ENCODE measurements around the gene SDHA. TPM values are rescaled to one million over a fixed set of nuclear protein-coding genes. Genes with fewer than 3 reads are reported as not detected.

The SDHA gene
- total and polyA plus RNA-seq, 2 donors (not counting 1 experiment from before 2014, with no cell fraction given) = 77.2 to 137 TPM

- H4K20me1 ChIP-seq (ENCODE audit: control insufficient read depth, insufficient read depth, low read length, poor library complexity, severe bottlenecking) = peaks cover 28% of the 10 kb centered on the region
- peaks cover 76% of the 10 kb centered on the region for H3K79me2 ChIP-seq (ENCODE audit: control insufficient read depth, insufficient read depth, low read length)
- intact Hi-C loops (cut with micrococcal nuclease) = loop anchor here (1.0 kb wide), 2 partner anchors 30 to 53 kb away; partner anchors contain the start of gene PDCD6
- no peaks in the 10 kb centered on the region for H3K27me3 Mint-ChIP-seq
- under 1% methylated on average over 73 of the region's 73 CpGs for WGBS (ENCODE audit: insufficient coverage)
- DNase-seq (no peak), ATAC-seq (ENCODE audit: low read depth) (peak; percentile 18)
- H3K27ac ChIP-seq (ENCODE audit: low read length in 2 of 2) = peak overlapping the region; percentile 52 to 83
- POLR2A ChIA-PET = interaction anchor here (0.6 to 1.9 kb wide), 2 partner anchors 16 to 52 kb away, joined by 3 to 10 read pairs; partner anchors contain the start of gene PDCD6
- H3K9me3 Mint-ChIP-seq (ENCODE audit: insufficient read depth) = no peaks in the 10 kb centered on the region
- peaks cover 0 to 3% of the 10 kb centered on the region in 2 experiments for H3K36me3 ChIP-seq (replicated peaks in 1 of 2; ENCODE audit: control extremely low read depth in 1 of 2, control insufficient read depth in 1 of 2, extremely low read depth in 1 of 2, insufficient read depth in 2 of 2, low read length in 1 of 2)
- peak overlapping the region; percentile 96 for H3K4me3 Mint-ChIP-seq
- peak overlapping the region; percentile 76 for H3K9ac ChIP-seq (ENCODE audit: low read length)
- H2AFZ ChIP-seq (ENCODE audit: insufficient read depth, low read depth, low read length, poor library complexity, severe bottlenecking) = peak overlapping the region; percentile 79
- H3K4me1 ChIP-seq (ENCODE audit: control insufficient read depth in 2 of 2, insufficient read depth in 2 of 2, low read length in 2 of 2) = peaks cover 6 to 26% of the 10 kb centered on the region in 2 donors
- peak overlapping the region; percentile 90 for H3K4me2 ChIP-seq (replicated peaks; ENCODE audit: low read depth, low read length, poor library complexity, severe bottlenecking)
- no peaks in the 10 kb centered on the region for H3K27me3 ChIP-seq (replicated peaks in 1 of 4; ENCODE audit: control extremely low read depth in 1 of 4, control insufficient read depth in 3 of 4, insufficient read depth in 4 of 4, low read length in 3 of 4)
- H3K27ac Mint-ChIP-seq = peak overlapping the region; percentile 94
- no peaks in the 10 kb centered on the region for H3K9me3 ChIP-seq (ENCODE audit: control extremely low read depth in 1 of 3, control insufficient read depth in 2 of 3, insufficient read depth in 1 of 3, low read length in 2 of 3)
- TF ChIP-seq EZH2 (IDR thresholded peaks at IDR 0.05; ENCODE audit: borderline replicate concordance, insufficient read depth, low read depth, low read length, poor library complexity, severe bottlenecking) = no peak
- TF ChIP-seq CTCF (IDR thresholded peaks at IDR 0.05) = no peak
- H3K4me1 Mint-ChIP-seq = peaks cover 64% of the 10 kb centered on the region
- CTCF ChIA-PET = interaction anchor here (1.3 to 3.5 kb wide), 2 partner anchors 11 to 30 kb away, joined by 4 to 19 read pairs; no protein-coding TSS in a partner anchor
- peak overlapping the region; percentile 67 to 93 (median 90) for H3K4me3 ChIP-seq (ENCODE audit: control extremely low read depth in 1 of 5, extremely low read depth in 1 of 5, insufficient read depth in 1 of 5, low read depth in 2 of 5, low read length in 4 of 5)
These were observed 554 bp downstream of the SDHA start for GRCh38 chr5:218457-219291.

GRCh38 chr5:219460-219863, 1.3 kb downstream of the SDHA start:
- WGBS (ENCODE audit: insufficient coverage) = 2% methylated on average over 8 of the region's 9 CpGs
- peaks cover 56% of the 10 kb centered on the region for H3K4me1 Mint-ChIP-seq
- CTCF ChIA-PET = interaction anchor here (0.8 to 3.5 kb wide), 2 partner anchors 31 to 51 kb away, joined by 3 to 19 read pairs; no protein-coding TSS in a partner anchor

More at GRCh38 chr5:219460-219863, 1.3 kb downstream of the SDHA start:
- peaks cover 75% of the 10 kb centered on the region for H3K79me2 ChIP-seq (ENCODE audit: control insufficient read depth, insufficient read depth, low read length)
- peaks cover 6 to 19% of the 10 kb centered on the region in 2 donors for H3K4me1 ChIP-seq (ENCODE audit: control insufficient read depth in 2 of 2, insufficient read depth in 2 of 2, low read length in 2 of 2)
- H3K27ac ChIP-seq (ENCODE audit: low read length in 2 of 2) = peak overlapping the region; percentile 14 to 83
- no peaks in the 10 kb centered on the region for H3K9me3 ChIP-seq (ENCODE audit: control extremely low read depth in 1 of 3, control insufficient read depth in 2 of 3, insufficient read depth in 1 of 3, low read length in 2 of 3)
- Mint-ChIP-seq H3K27me3 (no peaks in the 10 kb centered on the region), H3K9me3 (ENCODE audit: insufficient read depth) (no peaks in the 10 kb centered on the region), H3K27ac (peak overlapping the region; percentile 94), H3K4me3 (peak overlapping the region; percentile 96)
- no peaks in the 10 kb centered on the region for H3K27me3 ChIP-seq (replicated peaks in 1 of 4; ENCODE audit: control extremely low read depth in 1 of 4, control insufficient read depth in 3 of 4, insufficient read depth in 4 of 4, low read length in 3 of 4)
- DNase-seq (peak; percentile 35), ATAC-seq (ENCODE audit: low read depth) (no peak)
- peak overlapping the region; percentile 90 for H3K4me2 ChIP-seq (replicated peaks; ENCODE audit: low read depth, low read length, poor library complexity, severe bottlenecking)
- no peak for TF ChIP-seq CTCF (IDR thresholded peaks at IDR 0.05)
- no peak for TF ChIP-seq EZH2 (IDR thresholded peaks at IDR 0.05; ENCODE audit: borderline replicate concordance, insufficient read depth, low read depth, low read length, poor library complexity, severe bottlenecking)
- POLR2A ChIA-PET = no interaction called here
- peaks cover 0 to 8% of the 10 kb centered on the region in 2 experiments for H3K36me3 ChIP-seq (replicated peaks in 1 of 2; ENCODE audit: control extremely low read depth in 1 of 2, control insufficient read depth in 1 of 2, extremely low read depth in 1 of 2, insufficient read depth in 2 of 2, low read length in 1 of 2)
- intact Hi-C loops (cut with micrococcal nuclease) = no loop called here
- H3K9ac ChIP-seq (ENCODE audit: low read length) = peak overlapping the region; percentile 76
- peak overlapping the region; percentile 67 to 93 (median 90) for H3K4me3 ChIP-seq (ENCODE audit: control extremely low read depth in 1 of 5, extremely low read depth in 1 of 5, insufficient read depth in 1 of 5, low read depth in 2 of 5, low read length in 4 of 5)
- peaks cover 25% of the 10 kb centered on the region for H4K20me1 ChIP-seq (ENCODE audit: control insufficient read depth, insufficient read depth, low read length, poor library complexity, severe bottlenecking)
- H2AFZ ChIP-seq (ENCODE audit: insufficient read depth, low read depth, low read length, poor library complexity, severe bottlenecking) = peak overlapping the region; percentile 79

All from B cell (primary cell).